Endothelial cell of umbilical vein (primary cell): ENCODE results near the gene RASGEF1C. TPM values are rescaled to one million over a fixed set of nuclear protein-coding genes. Genes with fewer than 3 reads are reported as not detected.

Experiments
- BruUV-seq: library from RNA; stranded (reverse); fragments of 400-500 nt; replicated peaks from 2 replicates; lab custom pipeline; 2021; lab: Mats Ljungman, UMichigan
- CTCF ChIA-PET: fragments of 300-600, 350-600 bp; sonication (Branson Sonifier 250); formaldehyde crosslinking; loops from one replicate; lab custom pipeline; 2021; ENCODE audit warnings: antibody characterized with exemption, inconsistent platforms; lab: Charles Lee
- POLR2A ChIA-PET: fragments of 300-600, 350-600 bp; sonication (Branson Sonifier 250); formaldehyde crosslinking; loops from one replicate; lab custom pipeline; 2021; ENCODE audit warnings: antibody characterized with exemption, inconsistent platforms; lab: Charles Lee
- DNase-seq: peaks from one replicate; pipeline ENCODE4 v3.0.0-alpha.2; 2011; ENCODE audit warnings: low read depth, low spot score
- FAIRE-seq: peaks from 2 replicates; lab custom pipeline; 2011; peaks lifted over from hg19 to GRCh38; lab: Jason Lieb, UNC
- H2AFZ ChIP-seq: 2 replicates; pipeline ENCODE4 v1.6.0; 2012; ENCODE audit warnings: low read depth, low read length, control low read depth, inconsistent platforms
- H3K27ac ChIP-seq: 2 replicates; pipeline ENCODE4 v1.5.1; 2011; ENCODE audit warnings: low read depth, mild to moderate bottlenecking, control low read depth, low read length, moderate library complexity; ENCODE audit not compliant: insufficient read depth
- H3K27me3 ChIP-seq, 2 experiments: 2 replicates each; pipeline versions ENCODE4 v1.6.0 to v1.6.1; 2011; ENCODE audit warnings: low read length in 2 of 2, mixed read lengths in 1 of 2; ENCODE audit not compliant: control insufficient read depth in 2 of 2, insufficient read depth in 2 of 2
- H3K36me3 ChIP-seq, 2 experiments: 2 replicates in 1 of 2; 3 replicates in 1 of 2; pipeline ENCODE4 v1.5.1; 2011; ENCODE audit warnings: low read length in 2 of 2, mild to moderate bottlenecking in 1 of 2, moderate library complexity in 1 of 2; ENCODE audit not compliant: control insufficient read depth in 2 of 2, insufficient read depth in 2 of 2; ENCODE audit errors: extremely low read depth in 1 of 2
- H3K4me1 ChIP-seq: 3 replicates; pipeline ENCODE4 v1.5.1; 2011; ENCODE audit warnings: mild to moderate bottlenecking, low read length; ENCODE audit not compliant: control insufficient read depth, insufficient read depth; ENCODE audit errors: extremely low read depth
- H3K4me2 ChIP-seq: 2 replicates; pipeline ENCODE4 v1.6.1; 2011; ENCODE audit warnings: low read length, control low read depth, mixed read lengths; ENCODE audit not compliant: insufficient read depth
- H3K4me3 ChIP-seq, 3 experiments: fragments of 200-600 bp in 1 of 3; sonication (generic), shearing (Covaris generic) in 1 of 3; replicated peaks in 1 of 3; 2 replicates each; pipeline ENCODE4 v1.5.1; 2011 to 2016; ENCODE audit warnings: control low read depth in 3 of 3, low read length in 3 of 3, mild to moderate bottlenecking in 2 of 3, inconsistent platforms in 1 of 3, low read depth in 1 of 3, moderate library complexity in 1 of 3; ENCODE audit not compliant: insufficient read depth in 1 of 3
- H3K79me2 ChIP-seq: 2 replicates; pipeline ENCODE4 v1.6.0; 2012; ENCODE audit warnings: low read length, inconsistent platforms; ENCODE audit not compliant: control insufficient read depth, insufficient read depth
- H3K9ac ChIP-seq: replicated peaks from 2 replicates; pipeline ENCODE3; 2011; ENCODE audit warnings: low read length, control low read depth; ENCODE audit not compliant: insufficient read depth; ENCODE audit errors: extremely low read depth
- H3K9me1 ChIP-seq: replicated peaks from 3 replicates; pipeline ENCODE4 v1.6.0; 2011; ENCODE audit warnings: mild to moderate bottlenecking, low read length; ENCODE audit not compliant: control insufficient read depth, insufficient read depth; ENCODE audit errors: extremely low read depth
- H3K9me3 ChIP-seq: replicated peaks from 2 replicates; pipeline ENCODE4 v1.5.1; 2012; ENCODE audit warnings: low read length, inconsistent platforms; ENCODE audit not compliant: control insufficient read depth, insufficient read depth
- H4K20me1 ChIP-seq: replicated peaks from 2 replicates; pipeline ENCODE3; 2011; ENCODE audit warnings: mild to moderate bottlenecking, low read length; ENCODE audit not compliant: control insufficient read depth, insufficient read depth; ENCODE audit errors: extremely low read depth
- CTCF ChIP-seq, 2 donors: IDR thresholded peaks; 1 replicate in 1 of 2; 2 replicates in 1 of 2; pipeline ENCODE4 v1.5.1; 2011; ENCODE audit warnings: low read length in 2 of 2, mild to moderate bottlenecking in 2 of 2, moderate library complexity in 2 of 2, control low read depth in 1 of 2, inconsistent platforms in 1 of 2, low read depth in 1 of 2; ENCODE audit not compliant: insufficient read depth in 1 of 2; ENCODE audit errors: extremely low read depth in 1 of 2
- EZH2 ChIP-seq: IDR thresholded peaks from 2 replicates; pipeline ENCODE4 v1.6.1; 2012; ENCODE audit warnings: borderline replicate concordance, low read depth, mild to moderate bottlenecking, moderate library complexity, low read length, inconsistent platforms; ENCODE audit not compliant: severe bottlenecking
- FOS ChIP-seq: IDR thresholded peaks from 2 replicates; pipeline ENCODE4 v1.6.1; 2011; ENCODE audit warnings: mild to moderate bottlenecking, low read length, moderate library complexity, borderline replicate concordance; ENCODE audit not compliant: insufficient read depth
- GATA2 ChIP-seq: IDR thresholded peaks from 2 replicates; pipeline ENCODE4 v1.7.0; 2011; ENCODE audit warnings: low read depth, mild to moderate bottlenecking, moderate library complexity, mixed read lengths, low read length; ENCODE audit not compliant: insufficient read length, insufficient read depth
- JUN ChIP-seq: IDR thresholded peaks from 2 replicates; pipeline ENCODE4 v1.6.1; 2011; ENCODE audit warnings: borderline replicate concordance, low read depth; ENCODE audit not compliant: insufficient read length, insufficient read depth
- MAX ChIP-seq: IDR thresholded peaks from 2 replicates; pipeline ENCODE4 v1.6.1; 2011; ENCODE audit not compliant: insufficient read depth, insufficient read length
- MYC ChIP-seq: IDR thresholded peaks from one replicate; pipeline ENCODE4 v1.6.1; 2011; ENCODE audit warnings: mild to moderate bottlenecking, low read depth, low read length
- POLR2A ChIP-seq: IDR thresholded peaks from 2 replicates; pipeline ENCODE4 v1.6.1; 2012; ENCODE audit warnings: low read depth, mild to moderate bottlenecking, control low read depth, low read length
- POLR2AphosphoS5 ChIP-seq: IDR thresholded peaks from 2 replicates; pipeline ENCODE4 v1.6.1; 2012; ENCODE audit warnings: low read depth, mild to moderate bottlenecking, control low read depth, low read length, moderate library complexity; ENCODE audit not compliant: insufficient read depth
- dilution Hi-C: fragments of 300-500 bp; cut with MboI; formaldehyde crosslinking; loops from one replicate; pipeline ENCODE4 v1.15.0; 2019; ENCODE audit warnings: low sequenced_read_pairs; ENCODE audit not compliant: extremely low pct_ligation_motif_present
- intact Hi-C: fragments of 100-400 bp; cut with micrococcal nuclease; formaldehyde crosslinking; loops from one replicate; pipeline ENCODE4 v1.10.0; 2022
- polyA plus RNA-seq, 4 experiments: library from polyadenylated mRNA; depleted of rRNA in 3 of 4; stranded (reverse) in 3 of 4; unstranded in 1 of 4; fragments of >200 nt; gene quantifications; 2 replicates each; pipeline versions ENCODE4 v1.2.1 to v1.2.3, GENCODE V29; 2011 to 2012; ENCODE audit warnings: missing spikeins in 1 of 4
- total RNA-seq: library from RNA; stranded (reverse); gene quantifications from 2 replicates; pipeline ENCODE4 v1.2.3, GENCODE V29; 2021

RASGEF1C gene
- total and polyA plus RNA-seq, 2 donors (not counting 3 experiments of a cell fraction or from before 2014, with no cell fraction given), result not detected

GRCh38 chr5:180082633-180083420 is 126.2 kb downstream of the RASGEF1C start:
- ChIA-PET POLR2A (no interaction called here), CTCF (no interaction called here)
- no peak overlapping the region for H2AFZ ChIP-seq
- DNase-seq (no peak), FAIRE-seq (no peak)
- intact Hi-C loops (no loop called here), dilution Hi-C loops (no loop called here)
- no peaks in the 10 kb centered on the region for H3K9me1 ChIP-seq
- no peaks in the 10 kb centered on the region for H4K20me1 ChIP-seq
- H3K9me3 ChIP-seq, result no peaks in the 10 kb centered on the region
- no peak overlapping the region for H3K4me3 ChIP-seq
- H3K4me2 ChIP-seq, result no peak overlapping the region
- H3K4me1 ChIP-seq, result no peaks in the 10 kb centered on the region
- H3K27ac ChIP-seq, result no peak overlapping the region
- H3K36me3 ChIP-seq, result no peaks in the 10 kb centered on the region
- H3K27me3 ChIP-seq, result peaks cover 6 to 10% of the 10 kb centered on the region in 2 experiments
- no peaks in the 10 kb centered on the region for H3K79me2 ChIP-seq
- H3K9ac ChIP-seq, result no peak overlapping the region
- TF ChIP-seq MAX, result no peak
- TF ChIP-seq JUN, result no peak
- TF ChIP-seq POLR2A, result no peak
- no peak for TF ChIP-seq CTCF (IDR thresholded peaks at IDR 0.05; ENCODE audit: extremely low read depth in 1 of 2, insufficient read depth in 1 of 2, low read depth in 1 of 2, low read length in 2 of 2)
- no peak for TF ChIP-seq EZH2
- no peak for TF ChIP-seq GATA2
- TF ChIP-seq POLR2AphosphoS5, result no peak
- no peak for TF ChIP-seq MYC
- TF ChIP-seq FOS, result no peak
- no TSS peak for BruUV-seq
